Activated naive CD8-positive, alpha-beta T cell (primary cell): ENCODE results near the gene ALOX15B.
"Not testable (repeated sequence)": the region's sequence is repeated elsewhere in the genome, so short reads cannot be mapped to it uniquely, and the experiment has no call there.

Experiments used
- H3K27ac Mint-ChIP-seq: one replicate; pipeline ENCODE4 v1.8.0; 2021; ENCODE audit warnings: mixed read lengths
- H3K27me3 Mint-ChIP-seq: one replicate; pipeline ENCODE4 v1.8.0; 2021; ENCODE audit warnings: mixed read lengths
- H3K36me3 Mint-ChIP-seq: one replicate; pipeline ENCODE4 v1.8.0; 2021; ENCODE audit warnings: mixed read lengths
- H3K4me1 Mint-ChIP-seq: one replicate; pipeline ENCODE4 v1.8.0; 2021; ENCODE audit warnings: low read depth, mixed read lengths
- H3K4me3 Mint-ChIP-seq: one replicate; pipeline ENCODE4 v1.8.0; 2021; ENCODE audit warnings: mild to moderate bottlenecking, mixed read lengths
- H3K9me3 Mint-ChIP-seq: one replicate; pipeline ENCODE4 v1.8.0; 2021; ENCODE audit warnings: low read depth, mixed read lengths

ALOX15B gene

GRCh38 chr17:8020776-8021564 lies 17.9 kb upstream of the ALOX15B start:
- no peaks in the 10 kb centered on the region for H3K9me3 Mint-ChIP-seq
- peaks cover 9% of the 10 kb centered on the region for H3K27me3 Mint-ChIP-seq
- no peak overlapping the region for H3K4me3 Mint-ChIP-seq
- peaks cover 7% of the 10 kb centered on the region for H3K4me1 Mint-ChIP-seq
- no peaks in the 10 kb centered on the region for H3K36me3 Mint-ChIP-seq
- no peak overlapping the region for H3K27ac Mint-ChIP-seq

GRCh38 chr17:8021565-8022359 lies 17.1 kb upstream of the ALOX15B start:
- H3K4me1 Mint-ChIP-seq: peaks cover 4% of the 10 kb centered on the region
- H3K9me3 Mint-ChIP-seq: no peaks in the 10 kb centered on the region
- no peaks in the 10 kb centered on the region for H3K36me3 Mint-ChIP-seq
- H3K4me3 Mint-ChIP-seq: no peak overlapping the region
- peaks cover 10% of the 10 kb centered on the region for H3K27me3 Mint-ChIP-seq
- H3K27ac Mint-ChIP-seq: no peak overlapping the region

DNA sequence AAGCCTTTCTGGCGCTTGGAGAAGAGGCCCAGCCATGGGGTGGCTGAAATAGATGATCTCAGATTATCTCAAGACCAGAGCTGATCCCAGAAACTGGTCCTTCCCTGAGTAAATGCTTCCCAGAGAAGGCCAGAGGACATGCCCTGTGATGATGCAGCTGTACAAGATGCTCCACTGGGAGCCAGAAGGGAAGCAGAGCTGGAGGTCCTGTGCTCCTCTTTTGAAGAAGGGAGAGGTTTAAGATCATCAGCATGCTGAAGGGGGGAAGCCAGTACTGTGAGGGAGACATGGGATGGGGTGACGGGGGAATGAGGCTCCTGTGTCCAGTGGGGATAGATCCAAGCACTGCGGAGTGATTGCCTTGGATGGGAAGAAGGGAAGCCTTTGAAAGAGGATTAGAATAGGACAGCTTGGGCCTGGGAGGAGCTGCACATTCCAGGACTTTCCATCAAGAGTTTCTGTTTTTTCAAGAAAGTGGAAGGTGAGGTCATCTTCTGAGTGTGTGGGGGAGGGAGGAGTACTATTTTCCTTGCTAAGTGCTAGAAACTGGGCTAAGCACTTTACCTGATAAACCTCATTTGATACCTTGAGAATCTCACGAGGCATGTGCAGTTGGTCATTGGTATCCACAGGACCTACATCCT lies 16.4 kb upstream of the ALOX15B start:
- peaks cover 2% of the 10 kb centered on the region for H3K4me1 Mint-ChIP-seq
- no peak overlapping the region for H3K4me3 Mint-ChIP-seq
- H3K36me3 Mint-ChIP-seq: no peaks in the 10 kb centered on the region
- H3K27ac Mint-ChIP-seq: no peak overlapping the region
- H3K27me3 Mint-ChIP-seq: peaks cover 17% of the 10 kb centered on the region
- H3K9me3 Mint-ChIP-seq: no peaks in the 10 kb centered on the region

DNA sequence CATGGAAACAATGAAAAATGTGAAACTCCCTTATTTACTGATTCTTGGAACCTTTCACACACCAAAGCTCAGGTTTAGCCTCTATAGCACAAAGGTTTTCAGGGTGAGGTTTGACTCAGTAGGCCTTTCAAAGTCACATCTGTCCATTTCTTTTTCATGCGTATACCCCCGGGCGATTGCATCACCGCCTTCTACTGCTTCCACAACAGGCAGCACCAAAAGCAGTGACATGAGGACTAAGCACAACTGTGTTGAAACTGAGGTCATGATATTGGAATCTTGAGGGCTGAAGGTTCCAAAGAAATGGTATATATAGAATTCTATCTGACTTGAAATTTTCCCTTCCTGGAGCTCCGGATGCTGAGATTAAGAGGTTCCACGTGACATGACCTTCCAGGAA lies 14.7 kb upstream of the ALOX15B start:
- H3K27ac Mint-ChIP-seq, H3K36me3 Mint-ChIP-seq: not testable (repeated sequence)
- H3K27me3 Mint-ChIP-seq: peaks cover 22% of the 10 kb centered on the region

DNA sequence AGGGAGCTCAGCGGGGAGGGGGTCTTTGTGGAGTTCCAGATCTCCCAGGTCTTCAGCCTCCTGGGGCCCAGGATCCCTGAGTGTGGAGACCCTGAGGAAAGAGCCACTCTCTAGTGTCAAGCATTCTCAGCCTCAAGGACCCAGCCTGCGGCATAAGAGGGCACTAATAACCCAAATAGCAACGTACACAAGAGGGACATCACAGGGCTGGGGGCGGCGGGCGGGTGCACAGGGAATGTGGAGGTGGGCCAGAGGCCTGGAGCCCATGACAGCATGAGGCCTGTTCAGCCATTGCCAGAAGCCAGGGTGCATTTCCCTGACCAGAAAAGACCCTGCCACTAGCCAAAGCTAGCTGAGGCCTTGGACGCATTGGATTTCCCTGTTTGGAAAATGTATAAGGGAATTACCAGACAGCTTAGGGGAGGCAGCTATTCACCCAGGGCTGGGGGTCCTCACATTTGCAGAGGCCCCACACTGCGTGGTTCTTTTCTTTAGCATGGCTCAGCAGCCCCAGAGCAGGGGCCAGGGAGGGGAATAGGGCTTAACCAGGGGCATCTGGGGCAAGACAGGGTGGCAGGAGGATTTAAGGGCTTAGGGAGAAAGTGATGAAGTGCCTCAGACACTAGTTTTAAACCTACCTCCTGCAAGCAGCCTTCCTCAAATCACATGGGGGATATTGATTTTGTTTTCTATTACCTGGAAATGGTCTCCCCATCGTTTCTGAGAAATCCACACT lies 13.5 kb upstream of the ALOX15B start:
- no peaks in the 10 kb centered on the region for H3K9me3 Mint-ChIP-seq
- no peaks in the 10 kb centered on the region for H3K36me3 Mint-ChIP-seq
- H3K27me3 Mint-ChIP-seq: peaks cover 20% of the 10 kb centered on the region
- no peaks in the 10 kb centered on the region for H3K4me1 Mint-ChIP-seq
- H3K4me3 Mint-ChIP-seq: no peak overlapping the region
- no peak overlapping the region for H3K27ac Mint-ChIP-seq

More for the DNA sequence above, 14.7 kb upstream of the ALOX15B start:
- H3K4me1 Mint-ChIP-seq, H3K9me3 Mint-ChIP-seq, H3K4me3 Mint-ChIP-seq: not testable (repeated sequence)

DNA sequence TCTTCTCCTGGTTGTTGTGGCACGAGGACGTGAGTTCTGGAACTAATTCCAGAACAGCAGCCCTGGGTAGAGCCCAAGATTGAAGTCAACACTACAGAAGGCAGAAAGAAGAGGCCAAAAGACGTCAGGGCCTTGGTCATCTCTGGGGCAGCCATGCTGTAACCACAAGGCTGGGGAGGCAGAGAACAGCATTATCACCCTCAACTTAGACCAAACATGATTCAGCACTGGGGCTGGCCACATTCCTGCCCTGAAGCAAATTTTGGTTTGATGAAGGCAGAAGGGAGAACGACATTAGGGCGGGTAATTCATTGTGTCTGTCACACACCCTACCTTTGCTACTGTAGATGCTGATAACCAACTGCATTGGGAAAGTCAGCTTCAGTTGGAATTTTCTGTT lies 9.7 kb upstream of the ALOX15B start:
- no peak overlapping the region for H3K4me3 Mint-ChIP-seq
- H3K27ac Mint-ChIP-seq: no peak overlapping the region
- H3K9me3 Mint-ChIP-seq: no peaks in the 10 kb centered on the region
- no peaks in the 10 kb centered on the region for H3K4me1 Mint-ChIP-seq
- no peaks in the 10 kb centered on the region for H3K36me3 Mint-ChIP-seq
- peaks cover 16% of the 10 kb centered on the region for H3K27me3 Mint-ChIP-seq

- Mint-ChIP-seq H3K27ac (no peak overlapping the region), H3K4me1 (no peaks in the 10 kb centered on the region), H3K36me3 (no peaks in the 10 kb centered on the region), H3K27me3 (peaks cover 12% of the 10 kb centered on the region), H3K9me3 (no peaks in the 10 kb centered on the region), H3K4me3 (no peak overlapping the region)
Measured at GRCh38 chr17:8031261-8031661, 7.6 kb upstream of the ALOX15B start.

DNA sequence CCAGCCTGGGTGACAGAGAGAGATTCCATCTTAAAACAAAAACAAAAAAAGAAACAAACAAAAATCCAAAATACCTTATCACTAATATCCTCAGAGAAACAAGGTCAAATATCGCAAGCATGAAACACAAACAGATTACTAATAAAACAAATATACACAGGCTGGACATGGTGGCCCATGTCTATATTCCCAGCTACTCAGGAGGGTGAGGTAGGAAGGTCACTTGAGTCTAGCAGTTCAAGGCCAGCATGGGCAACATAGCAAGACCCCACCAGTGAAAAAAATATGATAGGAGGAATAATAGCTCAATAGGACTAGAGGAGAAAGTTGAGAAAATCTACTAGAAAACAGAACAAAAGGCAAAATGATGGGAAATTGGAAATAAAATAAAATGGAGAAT lies 6.9 kb upstream of the ALOX15B start:
- Mint-ChIP-seq H3K4me1 (no peaks in the 10 kb centered on the region), H3K9me3 (no peaks in the 10 kb centered on the region), H3K27ac (no peak overlapping the region), H3K4me3 (no peak overlapping the region), H3K36me3 (no peaks in the 10 kb centered on the region), H3K27me3 (peaks cover 11% of the 10 kb centered on the region)

GRCh38 chr17:8032442-8032841 lies 6.4 kb upstream of the ALOX15B start:
- Mint-ChIP-seq H3K36me3 (no peaks in the 10 kb centered on the region), H3K4me1 (no peaks in the 10 kb centered on the region), H3K27ac (peak overlapping the region; percentile 59), H3K27me3 (peaks cover 9% of the 10 kb centered on the region), H3K9me3 (no peaks in the 10 kb centered on the region), H3K4me3 (no peak overlapping the region)

- Mint-ChIP-seq H3K36me3 (no peaks in the 10 kb centered on the region), H3K27me3 (peaks cover 13% of the 10 kb centered on the region), H3K9me3 (no peaks in the 10 kb centered on the region), H3K4me3 (no peak overlapping the region), H3K4me1 (peaks cover 7% of the 10 kb centered on the region), H3K27ac (no peak overlapping the region)
Measured at GRCh38 chr17:8039611-8040168, 831 bp downstream of the ALOX15B start.

GRCh38 chr17:8041249-8041928 lies 2.5 kb downstream of the ALOX15B start:
- Mint-ChIP-seq H3K9me3 (no peaks in the 10 kb centered on the region), H3K4me1 (peaks cover 7% of the 10 kb centered on the region), H3K27me3 (peaks cover 13% of the 10 kb centered on the region), H3K4me3 (no peak overlapping the region), H3K36me3 (no peaks in the 10 kb centered on the region), H3K27ac (no peak overlapping the region)

DNA sequence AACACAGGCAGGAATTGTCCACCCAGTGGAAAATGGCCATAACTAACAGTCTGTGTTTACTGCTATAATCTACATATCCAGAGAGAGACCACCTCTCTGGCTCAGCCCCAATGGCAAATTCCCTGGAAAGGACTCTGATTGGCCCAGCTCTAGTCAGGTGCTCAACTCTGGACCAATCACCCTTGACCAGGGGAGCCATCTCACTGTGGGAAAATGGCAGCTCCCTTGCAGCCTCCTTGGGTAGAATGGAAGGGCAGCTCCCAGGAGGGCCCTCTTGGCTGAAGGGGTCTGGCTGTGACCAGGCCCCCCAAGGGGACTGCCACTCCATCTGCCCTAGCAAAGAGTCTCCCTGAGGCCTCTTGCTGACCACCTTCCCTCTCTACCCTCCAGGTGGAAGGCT lies 3.1 kb downstream of the ALOX15B start:
- H3K4me3 Mint-ChIP-seq: no peak overlapping the region
- H3K36me3 Mint-ChIP-seq: no peaks in the 10 kb centered on the region
- no peaks in the 10 kb centered on the region for H3K9me3 Mint-ChIP-seq
- H3K27me3 Mint-ChIP-seq: peaks cover 13% of the 10 kb centered on the region
- peaks cover 7% of the 10 kb centered on the region for H3K4me1 Mint-ChIP-seq
- H3K27ac Mint-ChIP-seq: no peak overlapping the region

GRCh38 chr17:8044819-8045810 lies 6.3 kb downstream of the ALOX15B start:
- H3K9me3 Mint-ChIP-seq: no peaks in the 10 kb centered on the region
- H3K4me1 Mint-ChIP-seq: peaks cover 2% of the 10 kb centered on the region
- no peak overlapping the region for H3K4me3 Mint-ChIP-seq
- H3K27me3 Mint-ChIP-seq: peaks cover 5% of the 10 kb centered on the region
- no peaks in the 10 kb centered on the region for H3K36me3 Mint-ChIP-seq
- H3K27ac Mint-ChIP-seq: no peak overlapping the region
